PC-3 (cell line): Measurements from ENCODE around the gene MOCS1. TPM values are rescaled to one million over a fixed set of nuclear protein-coding genes. Genes with fewer than 3 reads are reported as not detected.

Source experiments
- ATAC-seq: fragments of 200-7000 bp; cut with Tn5 transposase; 2 replicates; pipeline ENCODE4 v1.9.1; 2020; ENCODE audit warnings: mild to moderate bottlenecking, moderate library complexity
- BruUV-seq: library from RNA; stranded (reverse); fragments of 400-500 nt; replicated peaks from 2 replicates; lab custom pipeline; 2021; lab: Mats Ljungman, UMichigan
- CTCF ChIA-PET: fragments of 300-600 bp; sonication (Branson Sonifier 250); formaldehyde crosslinking; loops from one replicate; lab custom pipeline; 2022; ENCODE audit warnings: antibody characterized with exemption; lab: Charles Lee
- POLR2A ChIA-PET: fragments of 300-600 bp; sonication (Branson Sonifier 250); formaldehyde crosslinking; loops from one replicate; lab custom pipeline; 2022; ENCODE audit warnings: antibody characterized with exemption; ENCODE audit not compliant: unreplicated experiment; lab: Charles Lee
- DNase-seq: peaks from one replicate; pipeline ENCODE4 v3.0.0-alpha.2; 2015
- H2AFZ ChIP-seq: fragments of 300-600 bp; sonication (generic); 2 replicates; pipeline ENCODE4 v1.6.0; 2016; ENCODE audit warnings: antibody characterized with exemption, low read length
- H3F3A ChIP-seq: fragments of 300-600 bp; sonication (generic); one replicate; pipeline ENCODE4 v1.6.0; 2017; ENCODE audit warnings: antibody characterized with exemption, low read length, control low read depth, mild to moderate bottlenecking; ENCODE audit not compliant: unreplicated experiment
- H3K27ac ChIP-seq: fragments of 300-600 bp; sonication (generic); 2 replicates; pipeline ENCODE4 v1.5.1; 2016; ENCODE audit warnings: mild to moderate bottlenecking, low read length
- H3K27me3 ChIP-seq: fragments of 300-600 bp; sonication (generic); 2 replicates; pipeline ENCODE4 v1.6.1; 2016; ENCODE audit warnings: low read length, mixed read lengths
- H3K36me3 ChIP-seq: fragments of 300-600 bp; sonication (generic); 2 replicates; pipeline ENCODE4 v1.6.1; 2016; ENCODE audit warnings: low read depth, mixed run types, low read length, mixed read lengths
- H3K4me1 ChIP-seq: fragments of 300-600 bp; sonication (generic); 2 replicates; pipeline ENCODE4 v1.5.1; 2016; ENCODE audit warnings: low read length; ENCODE audit not compliant: insufficient read depth
- H3K4me2 ChIP-seq: fragments of 300-600 bp; sonication (generic); 2 replicates; pipeline ENCODE4 v1.6.0; 2016; ENCODE audit warnings: low read length
- H3K4me3 ChIP-seq: fragments of 300-600 bp; sonication (generic); 2 replicates; pipeline ENCODE4 v1.5.1; 2016; ENCODE audit warnings: mild to moderate bottlenecking, low read length, mixed read lengths
- H3K79me2 ChIP-seq: fragments of 300-600 bp; sonication (generic); 2 replicates; pipeline ENCODE4 v1.6.1; 2017; ENCODE audit warnings: low read length, mixed read lengths
- H3K9ac ChIP-seq: fragments of 300-600 bp; sonication (generic); 2 replicates; pipeline ENCODE4 v1.6.0; 2016; ENCODE audit warnings: mild to moderate bottlenecking, low read length
- H3K9me2 ChIP-seq: fragments of 300-600 bp; sonication (generic); replicated peaks from 2 replicates; pipeline ENCODE4 v1.6.1; 2016; ENCODE audit warnings: mixed run types, low read length, mixed read lengths
- H3K9me3 ChIP-seq: fragments of 300-600 bp; sonication (generic); 2 replicates; pipeline ENCODE4 v1.6.1; 2016; ENCODE audit warnings: low read length, mixed read lengths
- H4K20me1 ChIP-seq: fragments of 300-600 bp; sonication (generic); 2 replicates; pipeline ENCODE4 v1.6.1; 2016; ENCODE audit warnings: low read length, mixed read lengths
- CTCF ChIP-seq: fragments of 300-600 bp; sonication (generic); conservative IDR thresholded peaks from 2 replicates; pipeline ENCODE4 v1.5.1; 2017; ENCODE audit warnings: antibody characterized with exemption, low read depth, mild to moderate bottlenecking, low read length
- EZH2 ChIP-seq: fragments of 300-600 bp; sonication (generic); IDR thresholded peaks from one replicate; pipeline ENCODE4 v1.6.1; 2017; ENCODE audit warnings: antibody characterized with exemption, mild to moderate bottlenecking, low read length; ENCODE audit not compliant: unreplicated experiment
- EZH2phosphoT487 ChIP-seq: fragments of 300-600 bp; sonication (generic); IDR thresholded peaks from 2 replicates; pipeline ENCODE4 v1.6.1; 2018; ENCODE audit warnings: mild to moderate bottlenecking, antibody characterized with exemption, low read length, borderline replicate concordance
- intact Hi-C: fragments of 100-400 bp; cut with micrococcal nuclease; formaldehyde crosslinking; loops from 2 replicates; pipeline ENCODE4 v1.9.0; 2023
- total RNA-seq: library from RNA; depleted of rRNA; stranded (reverse); fragments of >200 nt; gene quantifications from 2 replicates; pipeline ENCODE4 v1.2.3, GENCODE V29; 2014

Gene MOCS1
- total RNA-seq, 1 experiment from 2014 or later: 6.0 TPM

DNA sequence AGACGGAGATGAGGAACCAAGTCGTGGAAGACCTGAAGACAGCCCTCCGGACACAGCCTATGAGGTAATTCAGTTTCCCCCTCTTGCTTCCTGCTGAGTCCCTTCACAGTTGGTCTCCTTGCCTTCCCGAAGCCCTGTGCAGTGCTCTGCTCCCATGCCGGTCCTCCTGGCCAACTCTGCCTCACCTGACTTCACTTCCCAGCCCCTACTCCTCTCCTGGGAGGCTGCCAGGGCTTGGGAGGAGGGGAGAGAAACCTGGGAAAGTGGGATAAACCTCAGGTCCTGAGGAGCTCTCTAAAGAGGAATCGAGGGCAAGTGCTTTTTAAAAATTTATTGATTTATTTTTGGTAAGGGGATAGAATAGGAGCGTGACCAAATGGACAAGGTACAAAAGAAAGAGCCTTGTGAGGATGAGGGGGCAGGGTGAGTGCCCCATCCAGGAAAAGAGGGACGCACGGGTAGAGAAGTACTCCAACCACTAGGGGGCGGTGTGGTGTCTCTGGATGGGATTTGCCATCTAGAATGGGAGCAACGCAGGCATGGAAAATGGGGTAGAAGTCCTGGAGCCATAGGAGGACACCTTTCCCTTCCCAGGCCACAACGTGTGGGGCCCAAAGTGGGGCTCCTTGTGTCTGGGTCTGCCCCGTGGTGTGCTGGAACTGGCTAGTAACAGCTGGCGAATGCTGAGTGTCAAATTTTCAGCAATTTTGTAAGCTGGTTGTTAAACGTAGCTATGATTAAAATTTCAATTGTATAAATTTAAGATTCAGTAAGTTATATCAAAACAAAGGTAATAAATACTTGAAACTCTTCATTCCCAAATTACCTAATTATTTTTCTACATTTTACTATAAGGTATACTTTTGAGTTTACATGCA lies 69.0 kb downstream of the MOCS1 start:
- H3F3A ChIP-seq: no peaks in the 10 kb centered on the region
- H3K36me3 ChIP-seq: no peaks in the 10 kb centered on the region
- no peaks in the 10 kb centered on the region for H3K79me2 ChIP-seq
- H4K20me1 ChIP-seq: no peaks in the 10 kb centered on the region
- TF ChIP-seq CTCF (peak; percentile 78), EZH2phosphoT487 (no peak)
- no peak overlapping the region for H3K27ac ChIP-seq
- no peak overlapping the region for H3K9ac ChIP-seq
- BruUV-seq: no TSS peak
- no peak overlapping the region for H2AFZ ChIP-seq
- ChIA-PET POLR2A (no interaction called here), CTCF (interaction anchor here (0.6 to 0.7 kb wide), 2 partner anchors 30 to 695 kb away, joined by 3 to 4 read pairs; no protein-coding TSS in a partner anchor)
- H3K4me1 ChIP-seq: no peaks in the 10 kb centered on the region
- intact Hi-C loops: no loop called here
- no peak overlapping the region for H3K4me3 ChIP-seq
- ATAC-seq (peak; percentile 70; the same call in 1 of the 2 replicates), DNase-seq (peak; percentile 69)
- no peaks in the 10 kb centered on the region for H3K9me2 ChIP-seq
- no peaks in the 10 kb centered on the region for H3K9me3 ChIP-seq
- H3K4me2 ChIP-seq: no peak overlapping the region
- no peaks in the 10 kb centered on the region for H3K27me3 ChIP-seq

- no peaks in the 10 kb centered on the region for H3K4me1 ChIP-seq
- no peaks in the 10 kb centered on the region for H3K36me3 ChIP-seq
- no peak overlapping the region for H3K4me3 ChIP-seq
- H4K20me1 ChIP-seq: no peaks in the 10 kb centered on the region
- H3K9me3 ChIP-seq: no peaks in the 10 kb centered on the region
- BruUV-seq: no TSS peak
- ATAC-seq: no peak
- ChIA-PET CTCF (no interaction called here), POLR2A (no interaction called here)
- H3F3A ChIP-seq: no peaks in the 10 kb centered on the region
- H3K4me2 ChIP-seq: no peak overlapping the region
- H3K79me2 ChIP-seq: no peaks in the 10 kb centered on the region
- H2AFZ ChIP-seq: no peak overlapping the region
- H3K9ac ChIP-seq: no peak overlapping the region
- no peak for DNase-seq
- intact Hi-C loops: no loop called here
- H3K9me2 ChIP-seq: no peaks in the 10 kb centered on the region
- H3K27ac ChIP-seq: no peak overlapping the region
- TF ChIP-seq EZH2phosphoT487: no peak
- no peak for TF ChIP-seq EZH2
- TF ChIP-seq CTCF: no peak
- H3K27me3 ChIP-seq: no peaks in the 10 kb centered on the region; the same call in 1 of the 2 replicates
Measured at GRCh38 chr6:39861663-39862062, 72.6 kb downstream of the MOCS1 start.

GRCh38 chr6:39859025-39859424 lies 75.2 kb downstream of the MOCS1 start:
- no TSS peak for BruUV-seq
- peaks cover 8% of the 10 kb centered on the region; the same call in 1 of the 2 replicates for H3K27me3 ChIP-seq
- CTCF ChIA-PET: no interaction called here
- intact Hi-C loops: no loop called here
- no peak overlapping the region for H2AFZ ChIP-seq
- ATAC-seq (no peak), DNase-seq (no peak)
- POLR2A ChIA-PET: no interaction called here
- no peaks in the 10 kb centered on the region for H3K4me1 ChIP-seq
- no peak overlapping the region for H3K4me3 ChIP-seq
- H3F3A ChIP-seq: no peaks in the 10 kb centered on the region
- no peak overlapping the region for H3K4me2 ChIP-seq
- no peak overlapping the region for H3K9ac ChIP-seq
- TF ChIP-seq EZH2 (no peak), CTCF (no peak), EZH2phosphoT487 (no peak)
- no peaks in the 10 kb centered on the region for H3K79me2 ChIP-seq
- no peaks in the 10 kb centered on the region for H3K9me2 ChIP-seq
- no peaks in the 10 kb centered on the region for H3K36me3 ChIP-seq
- H3K9me3 ChIP-seq: no peaks in the 10 kb centered on the region
- H3K27ac ChIP-seq: no peak overlapping the region
- H4K20me1 ChIP-seq: no peaks in the 10 kb centered on the region
